SJSA1 (cell line): ENCODE data around the gene GRAMD4. TPM values are rescaled to one million over a fixed set of nuclear protein-coding genes. Genes with fewer than 3 reads are reported as not detected.

ENCODE experiments used
- DNase-seq, 2 experiments: peaks; one replicate each; pipeline ENCODE4 v3.0.0-alpha.2; 2015 to 2020; ENCODE audit warnings: low spot score in 2 of 2, low read depth in 1 of 2
- H3K27ac ChIP-seq: fragments of 250-450 bp; sonication (Bioruptor Pico); 2 replicates; pipeline ENCODE4 v1.5.1; 2020; ENCODE audit warnings: mild to moderate bottlenecking, moderate library complexity
- H3K27me3 ChIP-seq: fragments of 250-450 bp; sonication (Bioruptor Pico); replicated peaks from 2 replicates; pipeline ENCODE4 v1.5.1; 2020; ENCODE audit warnings: mild to moderate bottlenecking, moderate library complexity
- H3K36me3 ChIP-seq: fragments of 250-450 bp; sonication (Bioruptor Pico); 2 replicates; pipeline ENCODE4 v1.5.1; 2020; ENCODE audit warnings: mild to moderate bottlenecking
- H3K4me1 ChIP-seq: fragments of 250-450 bp; sonication (Bioruptor Pico); replicated peaks from 2 replicates; pipeline ENCODE4 v1.6.1; 2021; ENCODE audit warnings: mild to moderate bottlenecking
- H3K4me3 ChIP-seq: fragments of 250-450 bp; sonication (Bioruptor Pico); 2 replicates; pipeline ENCODE4 v1.5.1; 2020; ENCODE audit warnings: mild to moderate bottlenecking
- H3K9me3 ChIP-seq: fragments of 250-450 bp; sonication (Bioruptor Pico); replicated peaks from 2 replicates; pipeline ENCODE4 v1.5.1; 2020; ENCODE audit warnings: mild to moderate bottlenecking
- total RNA-seq: library from RNA; depleted of rRNA; stranded (reverse); fragments of >200 nt; shearing (Covaris generic); gene quantifications from 2 replicates; pipeline ENCODE4 v1.2.3, GENCODE V29; 2014

Gene GRAMD4
- total RNA-seq, 1 experiment from 2014 or later, result 5.8 TPM

DNA sequence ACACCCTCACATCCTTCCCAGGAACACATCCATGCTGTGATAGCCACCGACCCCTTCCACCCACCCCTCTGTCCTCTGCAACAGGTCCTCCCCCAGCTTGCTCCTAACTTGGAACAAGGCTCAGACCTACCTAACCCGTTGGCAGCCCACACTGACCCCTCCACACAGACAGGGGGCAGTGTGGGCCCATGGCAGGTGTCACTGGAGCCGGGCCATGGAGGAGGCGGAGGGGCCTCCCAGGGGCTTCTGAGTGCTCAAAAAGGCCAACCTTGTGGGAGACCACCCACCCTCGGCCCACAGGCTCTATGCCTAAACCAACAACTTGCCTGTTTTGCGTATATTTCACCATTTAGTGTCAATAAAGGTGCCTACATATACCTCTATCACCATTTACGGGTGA lies 60.8 kb downstream of the GRAMD4 start:
- no peaks in the 10 kb centered on the region for H3K9me3 ChIP-seq
- no peak for DNase-seq
- no peak overlapping the region for H3K27ac ChIP-seq
- H3K4me3 ChIP-seq, result no peak overlapping the region
- peaks cover 8% of the 10 kb centered on the region for H3K36me3 ChIP-seq
- peaks cover 17% of the 10 kb centered on the region for H3K4me1 ChIP-seq
- no peaks in the 10 kb centered on the region for H3K27me3 ChIP-seq

GRCh38 chr22:46682011-46682731 lies 62.0 kb downstream of the GRAMD4 start:
- Histone ChIP-seq H3K9me3 (no peaks in the 10 kb centered on the region), H3K4me1 (peaks cover 17% of the 10 kb centered on the region), H3K27me3 (no peaks in the 10 kb centered on the region), H3K36me3 (peaks cover 20% of the 10 kb centered on the region), H3K4me3 (no peak overlapping the region), H3K27ac (no peak overlapping the region)
- no peak for DNase-seq

DNA sequence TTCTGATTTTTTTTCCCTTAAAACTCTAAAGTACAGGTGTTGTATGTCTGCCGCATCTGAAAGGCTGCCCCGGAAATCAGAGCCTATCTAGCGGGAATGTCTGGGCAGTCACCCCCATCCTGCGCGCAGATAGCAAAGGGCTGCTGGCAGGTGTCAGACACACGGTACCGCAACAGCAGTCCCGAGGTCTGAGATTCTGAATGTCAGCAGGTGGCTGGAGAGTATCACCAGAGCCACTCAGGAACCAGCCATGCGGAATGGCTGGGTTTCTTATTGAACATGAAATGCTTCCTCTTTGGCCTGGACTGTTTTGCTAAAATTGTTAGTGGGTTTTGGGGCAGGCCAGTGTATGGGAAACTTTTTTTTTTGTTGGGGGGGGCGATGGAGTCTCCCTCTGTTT lies 64.5 kb downstream of the GRAMD4 start:
- Histone ChIP-seq H3K4me1 (peaks cover 6% of the 10 kb centered on the region), H3K4me3 (no peak overlapping the region), H3K36me3 (peaks cover 45% of the 10 kb centered on the region), H3K27ac (no peak overlapping the region), H3K27me3 (no peaks in the 10 kb centered on the region), H3K9me3 (no peaks in the 10 kb centered on the region)
- no peak for DNase-seq

- Histone ChIP-seq H3K27me3 (no peaks in the 10 kb centered on the region), H3K4me3 (no peak overlapping the region), H3K36me3 (peaks cover 60% of the 10 kb centered on the region), H3K27ac (no peak overlapping the region), H3K9me3 (no peaks in the 10 kb centered on the region), H3K4me1 (no peaks in the 10 kb centered on the region)
- no peak for DNase-seq
These were observed 66.2 kb downstream of the GRAMD4 start for GRCh38 chr22:46686221-46687047.

DNA sequence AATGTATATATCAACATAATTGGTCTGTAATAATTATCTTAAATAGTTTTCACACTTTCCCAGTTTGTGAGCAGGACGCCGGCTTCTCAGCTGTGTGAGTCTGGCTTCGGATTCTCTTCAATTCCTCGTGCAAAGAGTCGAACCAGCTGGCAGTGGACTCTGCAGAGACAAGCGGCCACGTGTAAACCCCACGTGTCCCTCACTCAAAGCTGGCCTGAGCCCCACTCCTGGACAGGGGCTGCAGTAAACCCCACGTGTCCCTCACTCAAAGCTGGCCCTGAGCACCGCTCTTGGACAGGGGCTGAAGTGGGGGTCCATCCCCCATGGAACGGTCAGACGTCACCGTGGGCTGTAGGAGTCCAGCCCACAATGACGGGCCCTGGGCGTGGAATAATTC lies 66.9 kb downstream of the GRAMD4 start:
- no peak for DNase-seq
- Histone ChIP-seq H3K4me3 (no peak overlapping the region), H3K9me3 (no peaks in the 10 kb centered on the region), H3K36me3 (peaks cover 66% of the 10 kb centered on the region), H3K4me1 (no peaks in the 10 kb centered on the region), H3K27me3 (no peaks in the 10 kb centered on the region), H3K27ac (no peak overlapping the region)

DNA sequence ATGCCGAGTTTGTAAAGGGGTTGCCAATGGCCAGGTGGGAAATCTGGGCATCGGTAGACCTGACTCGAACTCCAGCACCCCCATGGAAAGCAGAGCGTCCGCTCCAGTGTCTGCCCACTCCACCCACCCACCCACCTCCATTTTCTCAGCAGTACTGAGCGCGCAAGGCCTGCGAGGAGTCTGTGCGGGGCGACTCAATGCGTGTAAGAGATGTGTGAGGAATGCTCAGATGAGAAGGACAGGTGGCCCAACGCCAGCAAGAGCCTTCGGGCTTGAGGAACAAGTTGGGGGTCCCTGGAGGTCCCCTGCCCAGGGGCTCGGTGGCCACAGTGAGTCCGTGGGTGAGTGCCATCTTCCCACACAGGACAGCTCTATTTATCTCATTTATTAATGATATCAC lies 67.3 kb downstream of the GRAMD4 start:
- H3K4me3 ChIP-seq, result no peak overlapping the region
- H3K4me1 ChIP-seq, result no peaks in the 10 kb centered on the region
- H3K36me3 ChIP-seq, result peaks cover 67% of the 10 kb centered on the region
- H3K27me3 ChIP-seq, result no peaks in the 10 kb centered on the region
- DNase-seq, result no peak
- H3K27ac ChIP-seq, result no peak overlapping the region
- H3K9me3 ChIP-seq, result no peaks in the 10 kb centered on the region

GRCh38 chr22:46688949-46689348 lies 68.8 kb downstream of the GRAMD4 start:
- Histone ChIP-seq H3K27ac (no peak overlapping the region), H3K27me3 (no peaks in the 10 kb centered on the region), H3K4me1 (no peaks in the 10 kb centered on the region), H3K4me3 (no peak overlapping the region), H3K9me3 (no peaks in the 10 kb centered on the region), H3K36me3 (peaks cover 78% of the 10 kb centered on the region)
- no peak for DNase-seq

DNA sequence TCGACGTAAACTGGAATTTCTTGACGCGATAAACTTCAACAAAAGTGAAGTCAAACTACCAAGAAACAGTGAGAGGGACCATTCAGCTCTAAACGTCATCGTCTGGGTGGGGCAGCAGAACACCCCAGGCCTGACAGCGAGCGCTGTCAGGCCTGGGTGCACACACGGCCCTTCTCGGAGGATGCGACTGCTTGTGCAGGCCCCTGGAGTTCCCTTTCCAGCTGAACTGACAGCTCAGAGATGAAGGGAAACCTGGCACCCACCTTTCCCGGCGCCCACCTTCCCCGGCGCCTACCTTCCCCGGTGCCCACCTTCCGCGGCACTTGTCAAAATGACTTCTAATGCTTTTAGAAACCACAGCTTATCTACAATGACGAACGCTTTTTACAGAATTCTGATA lies 70.0 kb downstream of the GRAMD4 start:
- Histone ChIP-seq H3K4me3 (no peak overlapping the region), H3K36me3 (peaks cover 89% of the 10 kb centered on the region), H3K27ac (no peak overlapping the region), H3K27me3 (no peaks in the 10 kb centered on the region), H3K9me3 (no peaks in the 10 kb centered on the region), H3K4me1 (no peaks in the 10 kb centered on the region)
- DNase-seq, result no peak

DNA sequence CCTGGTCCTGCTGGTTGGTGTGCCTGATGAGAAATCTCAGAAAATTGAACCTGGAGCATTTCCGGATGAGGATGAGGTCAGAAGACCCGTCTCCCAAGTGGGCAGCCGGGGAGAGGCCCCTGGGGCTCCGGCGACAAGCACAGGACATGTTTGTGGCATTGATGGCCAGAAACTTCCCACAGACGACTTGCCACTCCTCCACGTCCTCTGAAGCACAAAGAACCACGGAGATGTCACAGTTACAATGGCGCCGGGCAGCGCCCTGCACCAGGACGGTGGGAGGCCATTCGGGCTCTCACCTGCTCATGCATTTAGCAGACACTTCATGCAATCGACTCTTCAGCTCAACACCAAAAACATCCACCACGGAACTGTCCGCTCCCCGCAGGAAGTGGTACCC lies 71.4 kb downstream of the GRAMD4 start:
- Histone ChIP-seq H3K27ac (no peak overlapping the region), H3K4me1 (no peaks in the 10 kb centered on the region)

GRCh38 chr22:46693634-46694415 lies 73.6 kb downstream of the GRAMD4 start:
- H3K9me3 ChIP-seq, result no peaks in the 10 kb centered on the region
- H3K27me3 ChIP-seq, result no peaks in the 10 kb centered on the region
- peaks cover 89% of the 10 kb centered on the region for H3K36me3 ChIP-seq
- H3K4me1 ChIP-seq, result no peaks in the 10 kb centered on the region
- no peak overlapping the region for H3K27ac ChIP-seq
- H3K4me3 ChIP-seq, result no peak overlapping the region
- DNase-seq, result no peak

More for the DNA sequence above, 71.4 kb downstream of the GRAMD4 start:
- H3K36me3 ChIP-seq, result peaks cover 89% of the 10 kb centered on the region
- no peaks in the 10 kb centered on the region for H3K9me3 ChIP-seq
- no peaks in the 10 kb centered on the region for H3K27me3 ChIP-seq
- DNase-seq, result no peak
- no peak overlapping the region for H3K4me3 ChIP-seq

DNA sequence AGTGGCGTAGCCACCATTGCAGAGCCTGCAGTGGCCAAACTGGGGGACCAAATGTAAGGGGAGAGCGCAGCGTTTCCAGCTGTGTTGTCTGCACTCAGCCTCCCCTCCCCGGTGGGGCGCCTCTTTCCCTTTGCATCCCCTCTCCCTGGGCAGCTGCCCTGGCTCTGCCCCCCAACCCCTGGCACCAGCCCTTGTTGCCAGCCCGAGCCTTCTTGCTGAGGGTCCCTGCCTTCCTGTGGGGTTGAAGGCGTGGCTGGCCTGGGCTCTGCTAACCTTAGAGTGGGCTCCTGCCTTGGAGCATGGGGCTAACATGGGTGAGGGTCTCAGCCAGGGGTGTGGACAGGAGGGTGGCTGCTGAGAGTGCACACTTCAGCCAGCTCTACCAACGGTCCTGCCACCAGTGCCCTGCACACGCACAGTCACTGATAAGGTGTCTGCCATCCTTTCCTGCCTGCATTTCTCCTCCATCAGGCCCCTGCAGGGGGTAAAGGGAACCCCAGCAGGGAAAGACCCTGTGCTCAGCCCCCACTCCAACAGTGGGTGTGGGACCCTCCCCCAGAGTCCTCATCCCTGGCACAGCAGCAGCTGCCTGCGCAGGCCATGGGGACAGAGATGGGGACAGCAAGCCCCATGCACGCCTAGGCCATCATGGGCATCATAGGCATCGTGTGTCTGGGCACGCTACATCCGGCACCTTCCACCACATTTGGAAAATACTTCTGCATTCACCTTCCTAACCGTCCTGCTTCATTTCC lies 74.4 kb downstream of the GRAMD4 start:
- Histone ChIP-seq H3K36me3 (peaks cover 89% of the 10 kb centered on the region), H3K9me3 (no peaks in the 10 kb centered on the region)

GRCh38 chr22:46695346-46696228 lies 75.4 kb downstream of the GRAMD4 start:
- H3K4me1 ChIP-seq, result no peaks in the 10 kb centered on the region
- peaks cover 89% of the 10 kb centered on the region for H3K36me3 ChIP-seq
- H3K27ac ChIP-seq, result no peak overlapping the region

More for the DNA sequence above, 74.4 kb downstream of the GRAMD4 start:
- no peak for DNase-seq
- Histone ChIP-seq H3K27me3 (no peaks in the 10 kb centered on the region), H3K27ac (no peak overlapping the region), H3K4me3 (no peak overlapping the region), H3K4me1 (no peaks in the 10 kb centered on the region)

GRCh38 chr22:46696229-46696518 lies 76.0 kb downstream of the GRAMD4 start:
- peaks cover 90% of the 10 kb centered on the region for H3K36me3 ChIP-seq
- H3K9me3 ChIP-seq, result no peaks in the 10 kb centered on the region
- H3K27me3 ChIP-seq, result no peaks in the 10 kb centered on the region
- H3K4me3 ChIP-seq, result no peak overlapping the region
- H3K27ac ChIP-seq, result no peak overlapping the region
- H3K4me1 ChIP-seq, result no peaks in the 10 kb centered on the region
- no peak for DNase-seq

More at GRCh38 chr22:46695346-46696228, 75.4 kb downstream of the GRAMD4 start:
- no peaks in the 10 kb centered on the region for H3K27me3 ChIP-seq
- H3K4me3 ChIP-seq, result no peak overlapping the region
- H3K9me3 ChIP-seq, result no peaks in the 10 kb centered on the region
- DNase-seq, result no peak
